Neural cell (in vitro differentiated cells): Measurements from ENCODE around the gene IVNS1ABP. TPM values are rescaled to one million over a fixed set of nuclear protein-coding genes. Genes with fewer than 3 reads are reported as not detected.

Experiments
- H2AFZ ChIP-seq: fragments of 200-600, 300-800 bp; sonication (generic), shearing (Covaris generic); 2 replicates; pipeline ENCODE4 v1.6.0; 2014; ENCODE audit warnings: low read depth, mild to moderate bottlenecking, antibody characterized with exemption, low read length, moderate library complexity
- H3F3A ChIP-seq: fragments of 200-600 bp; shearing (Covaris generic); 2 replicates; pipeline ENCODE4 v1.6.1; 2016; ENCODE audit warnings: mild to moderate bottlenecking, moderate library complexity, mixed read lengths, antibody characterized with exemption, low read length; ENCODE audit not compliant: insufficient read depth, poor library complexity, severe bottlenecking
- H3K27ac ChIP-seq: fragments of 200-600, 300-800 bp; sonication (generic), shearing (Covaris generic); 2 replicates; pipeline ENCODE4 v1.5.1; 2014; ENCODE audit warnings: mild to moderate bottlenecking, low read length, moderate library complexity
- H3K27me3 ChIP-seq: fragments of 300-800, 200-600 bp; sonication (generic), shearing (Covaris generic); 2 replicates; pipeline ENCODE4 v1.6.0; 2014; ENCODE audit warnings: mild to moderate bottlenecking, low read depth, low read length, moderate library complexity; ENCODE audit not compliant: insufficient read depth
- H3K36me3 ChIP-seq: fragments of 300-800, 200-600 bp; sonication (generic), shearing (Covaris generic); 2 replicates; pipeline ENCODE4 v1.5.1; 2014; ENCODE audit warnings: mild to moderate bottlenecking, antibody characterized with exemption, low read length, moderate library complexity; ENCODE audit not compliant: insufficient read depth
- H3K4me2 ChIP-seq: fragments of 300-800, 200-600 bp; sonication (generic), shearing (Covaris generic); 2 replicates; pipeline ENCODE4 v1.6.0; 2014; ENCODE audit warnings: mild to moderate bottlenecking, low read length
- H3K4me3 ChIP-seq: fragments of 300-800, 200-600 bp; sonication (generic), shearing (Covaris generic); 2 replicates; pipeline ENCODE4 v1.5.1; 2014; ENCODE audit warnings: mild to moderate bottlenecking, low read length, moderate library complexity
- H3K79me2 ChIP-seq: fragments of 200-600 bp; shearing (Covaris generic); replicated peaks from 2 replicates; pipeline ENCODE4 v1.6.0; 2014; ENCODE audit warnings: mild to moderate bottlenecking, low read length, moderate library complexity; ENCODE audit not compliant: insufficient read depth
- H3K9ac ChIP-seq: fragments of 300-800, 200-600 bp; sonication (generic), shearing (Covaris generic); 2 replicates; pipeline ENCODE4 v1.6.1; 2016; ENCODE audit warnings: mild to moderate bottlenecking, low read length, mixed read lengths
- H3K9me2 ChIP-seq: fragments of 200-600 bp; shearing (Covaris generic); 2 replicates; pipeline ENCODE4 v1.6.1; 2016; ENCODE audit warnings: mild to moderate bottlenecking, low read length, mixed read lengths; ENCODE audit not compliant: insufficient read depth
- H3K9me3 ChIP-seq: fragments of 200-600, 300-800 bp; sonication (generic), shearing (Covaris generic); 2 replicates; pipeline ENCODE4 v1.6.1; 2016; ENCODE audit warnings: mild to moderate bottlenecking, mixed run types, low read length, moderate library complexity, mixed read lengths
- H4K20me1 ChIP-seq: fragments of 200-600 bp; shearing (Covaris generic); 2 replicates; pipeline ENCODE4 v1.6.1; 2016; ENCODE audit warnings: mild to moderate bottlenecking, mixed run types; ENCODE audit not compliant: insufficient read depth
- EP300 ChIP-seq: fragments of 450-650 bp; conservative IDR thresholded peaks from 2 replicates; pipeline ENCODE4 v1.6.1; 2014; ENCODE audit warnings: antibody characterized with exemption, mild to moderate bottlenecking, moderate library complexity; ENCODE audit not compliant: poor library complexity, severe bottlenecking
- EZH2 ChIP-seq: fragments of 200-600, 300-800 bp; shearing (Covaris generic), sonication (generic); IDR thresholded peaks from 2 replicates; pipeline ENCODE4 v1.6.1; 2014; ENCODE audit warnings: antibody characterized with exemption, low read length, borderline replicate concordance, mild to moderate bottlenecking; ENCODE audit not compliant: insufficient read depth, poor library complexity, severe bottlenecking
- MXI1 ChIP-seq: fragments of 450-650 bp; conservative IDR thresholded peaks from 2 replicates; pipeline ENCODE4 v1.6.1; 2014; ENCODE audit warnings: antibody characterized with exemption, mild to moderate bottlenecking; ENCODE audit not compliant: poor library complexity, severe bottlenecking
- POLR2AphosphoS5 ChIP-seq: IDR thresholded peaks from 2 replicates; pipeline ENCODE4 v1.6.1; 2012
- RAD21 ChIP-seq: fragments of 450-650 bp; conservative IDR thresholded peaks from 2 replicates; pipeline ENCODE4 v1.6.1; 2014; ENCODE audit warnings: antibody characterized with exemption, mild to moderate bottlenecking, moderate library complexity
- SMC3 ChIP-seq: fragments of 450-650 bp; conservative IDR thresholded peaks from 2 replicates; pipeline ENCODE4 v1.6.1; 2014; ENCODE audit warnings: antibody characterized with exemption, mild to moderate bottlenecking, moderate library complexity; ENCODE audit not compliant: poor library complexity
- TAF1 ChIP-seq: IDR thresholded peaks from 2 replicates; pipeline ENCODE4 v1.6.1; 2012; ENCODE audit warnings: low read depth
- polyA plus RNA-seq: library from polyadenylated mRNA; depleted of rRNA; stranded (reverse); fragments of >200 nt; gene quantifications from 2 replicates; pipeline ENCODE4 v1.2.3, GENCODE V29; 2014
- TF ChIP-seq, protein P1 (sequence below): IDR thresholded peaks from 2 replicates; pipeline ENCODE4 v1.6.1; 2012; ENCODE audit warnings: borderline replicate concordance
- TF ChIP-seq, protein P2 (sequence below): fragments of 450-650 bp; IDR thresholded peaks from 2 replicates; pipeline ENCODE4 v1.5.1; 2014; ENCODE audit warnings: antibody characterized with exemption, mild to moderate bottlenecking, moderate library complexity; ENCODE audit not compliant: poor library complexity, severe bottlenecking

IVNS1ABP gene
- polyA plus RNA-seq, 1 donor from 2014 or later: 208 TPM

DNA sequence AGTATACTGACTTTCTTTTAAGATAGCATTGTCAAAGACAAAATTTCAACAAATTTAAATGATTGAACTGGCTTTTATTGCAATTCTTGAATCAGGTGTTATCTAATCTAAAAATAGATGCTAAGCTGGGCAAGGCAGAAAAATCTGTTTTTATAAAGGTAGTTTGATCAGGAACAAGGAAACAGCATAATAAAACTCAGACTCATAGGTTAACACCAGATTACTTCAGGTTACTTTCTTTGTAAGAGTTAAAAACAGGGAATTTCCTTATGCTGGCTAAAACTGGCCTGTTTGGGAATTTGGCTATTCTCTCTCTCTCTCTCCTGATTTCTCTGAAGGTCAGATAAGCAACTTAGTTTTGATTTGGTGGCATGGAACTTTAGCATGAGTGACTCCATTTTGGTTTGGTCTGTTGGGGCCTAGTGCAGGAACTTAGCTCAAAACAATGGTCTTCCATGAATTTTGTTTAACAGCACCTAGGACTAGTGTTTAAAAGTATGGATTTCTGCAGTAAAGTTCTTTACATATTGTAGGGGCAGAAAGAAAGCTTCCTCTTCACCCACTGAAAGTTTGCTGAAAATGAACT, 24.2 kb upstream of the IVNS1ABP start:
- no peaks in the 10 kb centered on the region for H4K20me1 ChIP-seq
- no peak overlapping the region for H3K27ac ChIP-seq
- H3K27me3 ChIP-seq: no peaks in the 10 kb centered on the region
- H3F3A ChIP-seq: no peaks in the 10 kb centered on the region
- no peaks in the 10 kb centered on the region for H3K79me2 ChIP-seq
- H3K9ac ChIP-seq: no peak overlapping the region
- H3K9me2 ChIP-seq: no peaks in the 10 kb centered on the region
- no peak overlapping the region for H2AFZ ChIP-seq
- H3K4me2 ChIP-seq: no peak overlapping the region
- H3K4me3 ChIP-seq: no peak overlapping the region
- TF ChIP-seq EZH2 (no peak), TAF1 (no peak), MXI1 (no peak), RAD21 (no peak), SMC3 (no peak), EP300 (no peak), POLR2AphosphoS5 (no peak)
- TF ChIP-seq, protein P1, sequence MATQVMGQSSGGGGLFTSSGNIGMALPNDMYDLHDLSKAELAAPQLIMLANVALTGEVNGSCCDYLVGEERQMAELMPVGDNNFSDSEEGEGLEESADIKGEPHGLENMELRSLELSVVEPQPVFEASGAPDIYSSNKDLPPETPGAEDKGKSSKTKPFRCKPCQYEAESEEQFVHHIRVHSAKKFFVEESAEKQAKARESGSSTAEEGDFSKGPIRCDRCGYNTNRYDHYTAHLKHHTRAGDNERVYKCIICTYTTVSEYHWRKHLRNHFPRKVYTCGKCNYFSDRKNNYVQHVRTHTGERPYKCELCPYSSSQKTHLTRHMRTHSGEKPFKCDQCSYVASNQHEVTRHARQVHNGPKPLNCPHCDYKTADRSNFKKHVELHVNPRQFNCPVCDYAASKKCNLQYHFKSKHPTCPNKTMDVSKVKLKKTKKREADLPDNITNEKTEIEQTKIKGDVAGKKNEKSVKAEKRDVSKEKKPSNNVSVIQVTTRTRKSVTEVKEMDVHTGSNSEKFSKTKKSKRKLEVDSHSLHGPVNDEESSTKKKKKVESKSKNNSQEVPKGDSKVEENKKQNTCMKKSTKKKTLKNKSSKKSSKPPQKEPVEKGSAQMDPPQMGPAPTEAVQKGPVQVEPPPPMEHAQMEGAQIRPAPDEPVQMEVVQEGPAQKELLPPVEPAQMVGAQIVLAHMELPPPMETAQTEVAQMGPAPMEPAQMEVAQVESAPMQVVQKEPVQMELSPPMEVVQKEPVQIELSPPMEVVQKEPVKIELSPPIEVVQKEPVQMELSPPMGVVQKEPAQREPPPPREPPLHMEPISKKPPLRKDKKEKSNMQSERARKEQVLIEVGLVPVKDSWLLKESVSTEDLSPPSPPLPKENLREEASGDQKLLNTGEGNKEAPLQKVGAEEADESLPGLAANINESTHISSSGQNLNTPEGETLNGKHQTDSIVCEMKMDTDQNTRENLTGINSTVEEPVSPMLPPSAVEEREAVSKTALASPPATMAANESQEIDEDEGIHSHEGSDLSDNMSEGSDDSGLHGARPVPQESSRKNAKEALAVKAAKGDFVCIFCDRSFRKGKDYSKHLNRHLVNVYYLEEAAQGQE: no peak
- TF ChIP-seq, protein P2, sequence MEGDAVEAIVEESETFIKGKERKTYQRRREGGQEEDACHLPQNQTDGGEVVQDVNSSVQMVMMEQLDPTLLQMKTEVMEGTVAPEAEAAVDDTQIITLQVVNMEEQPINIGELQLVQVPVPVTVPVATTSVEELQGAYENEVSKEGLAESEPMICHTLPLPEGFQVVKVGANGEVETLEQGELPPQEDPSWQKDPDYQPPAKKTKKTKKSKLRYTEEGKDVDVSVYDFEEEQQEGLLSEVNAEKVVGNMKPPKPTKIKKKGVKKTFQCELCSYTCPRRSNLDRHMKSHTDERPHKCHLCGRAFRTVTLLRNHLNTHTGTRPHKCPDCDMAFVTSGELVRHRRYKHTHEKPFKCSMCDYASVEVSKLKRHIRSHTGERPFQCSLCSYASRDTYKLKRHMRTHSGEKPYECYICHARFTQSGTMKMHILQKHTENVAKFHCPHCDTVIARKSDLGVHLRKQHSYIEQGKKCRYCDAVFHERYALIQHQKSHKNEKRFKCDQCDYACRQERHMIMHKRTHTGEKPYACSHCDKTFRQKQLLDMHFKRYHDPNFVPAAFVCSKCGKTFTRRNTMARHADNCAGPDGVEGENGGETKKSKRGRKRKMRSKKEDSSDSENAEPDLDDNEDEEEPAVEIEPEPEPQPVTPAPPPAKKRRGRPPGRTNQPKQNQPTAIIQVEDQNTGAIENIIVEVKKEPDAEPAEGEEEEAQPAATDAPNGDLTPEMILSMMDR: no peak
- H3K36me3 ChIP-seq: no peaks in the 10 kb centered on the region
- H3K9me3 ChIP-seq: no peaks in the 10 kb centered on the region

DNA sequence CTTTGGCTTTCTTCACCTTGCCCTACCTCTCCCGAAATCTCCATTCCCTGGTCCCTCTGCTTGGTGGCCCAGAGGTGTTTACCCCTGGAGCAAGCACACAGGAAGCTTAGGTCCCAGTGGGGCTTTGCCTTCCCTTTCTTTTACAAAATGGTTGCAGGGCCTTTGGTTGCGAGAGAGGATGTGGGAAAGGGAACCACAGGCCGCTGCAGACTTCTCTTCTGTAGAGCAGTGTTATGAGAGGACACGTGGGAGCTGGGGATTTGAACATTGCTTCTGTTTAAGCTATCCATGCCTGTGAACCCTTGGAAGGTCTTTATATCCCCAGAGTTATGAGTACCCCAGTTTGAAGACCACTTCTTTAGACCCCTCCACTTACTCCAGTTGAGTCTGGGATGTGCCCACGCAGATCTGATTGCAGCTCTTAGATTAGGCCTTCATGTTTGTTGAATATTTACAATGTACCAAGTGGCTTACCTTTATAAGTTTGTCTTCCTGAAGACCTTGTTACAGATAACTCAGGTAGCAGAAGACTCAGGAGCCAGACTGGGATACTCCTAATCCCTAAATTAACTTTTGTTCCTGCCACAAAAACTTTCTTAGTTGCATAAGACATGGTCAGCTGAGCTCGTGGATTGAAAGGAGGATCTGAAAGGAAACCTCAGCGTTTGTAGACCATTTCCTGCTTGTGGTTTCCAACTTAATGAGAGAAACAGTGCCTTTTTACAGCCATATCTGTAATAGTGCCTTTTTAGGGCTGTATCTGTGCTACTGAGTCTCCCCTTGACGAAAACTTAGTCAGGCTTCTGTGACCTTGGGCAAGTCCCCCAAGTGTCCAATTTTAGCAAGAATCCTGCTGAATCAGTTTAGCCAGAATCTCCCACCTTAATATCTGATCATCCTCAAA, 21.9 kb upstream of the IVNS1ABP start:
- Histone ChIP-seq H3K9ac (no peak overlapping the region), H3K9me2 (no peaks in the 10 kb centered on the region), H2AFZ (no peak overlapping the region), H3K79me2 (no peaks in the 10 kb centered on the region), H3K36me3 (no peaks in the 10 kb centered on the region), H3K27me3 (no peaks in the 10 kb centered on the region), H4K20me1 (no peaks in the 10 kb centered on the region), H3K27ac (no peak overlapping the region), H3K9me3 (no peaks in the 10 kb centered on the region), H3K4me3 (no peak overlapping the region), H3F3A (no peaks in the 10 kb centered on the region), H3K4me2 (no peak overlapping the region)
- no peak for TF ChIP-seq MXI1
- no peak for TF ChIP-seq EZH2
- TF ChIP-seq TAF1: no peak
- TF ChIP-seq SMC3: no peak
- no peak for TF ChIP-seq EP300
- TF ChIP-seq, protein P2: no peak
- TF ChIP-seq RAD21: no peak
- TF ChIP-seq, protein P1: no peak
- TF ChIP-seq POLR2AphosphoS5: no peak
